IMR-90 (cell line): ENCODE data around the gene IKBIP. TPM values are rescaled to one million over a fixed set of nuclear protein-coding genes. Genes with fewer than 3 reads are reported as not detected.

Source experiments
- ATAC-seq: fragments of 200-7000 bp; cut with Tn5 transposase; 2 replicates; pipeline ENCODE4 v1.9.1; 2020; ENCODE audit warnings: low read depth, mild to moderate bottlenecking, moderate library complexity
- BruUV-seq: library from RNA; stranded (reverse); fragments of 400-500 nt; replicated peaks from 2 replicates; lab custom pipeline; 2021; lab: Mats Ljungman, UMichigan
- CTCF ChIA-PET: fragments of 300-600 bp; formaldehyde crosslinking; extraction: SDS; loops from one replicate; lab custom pipeline; 2021; ENCODE audit warnings: antibody characterized with exemption; lab: Yijun Ruan, JAX
- POLR2A ChIA-PET: fragments of 300-600 bp; sonication (Branson Sonifier 250); formaldehyde crosslinking; loops from one replicate; lab custom pipeline; 2022; ENCODE audit warnings: antibody characterized with exemption; ENCODE audit not compliant: unreplicated experiment; lab: Charles Lee
- DNase-seq: peaks from one replicate; pipeline ENCODE4 v3.0.0; 2013
- H2AFZ ChIP-seq: replicated peaks from 2 replicates; pipeline ENCODE3; 2013; ENCODE audit warnings: low read length, mild to moderate bottlenecking; ENCODE audit not compliant: poor library complexity
- H2AK5ac ChIP-seq: 2 replicates; pipeline ENCODE4 v1.6.1; 2013; ENCODE audit warnings: low read depth, low read length, inconsistent platforms
- H2AK9ac ChIP-seq: replicated peaks from 2 replicates; pipeline ENCODE3; 2013; ENCODE audit warnings: mild to moderate bottlenecking, low read depth, low read length, moderate library complexity; ENCODE audit not compliant: poor library complexity
- H2BK120ac ChIP-seq: 2 replicates; pipeline ENCODE4 v1.6.1; 2013; ENCODE audit warnings: low read depth, low read length, inconsistent platforms
- H2BK15ac ChIP-seq: 3 replicates; pipeline ENCODE4 v1.6.1; 2013; ENCODE audit warnings: low read depth, low read length, inconsistent platforms
- H2BK20ac ChIP-seq: 2 replicates; pipeline ENCODE4 v1.6.1; 2013; ENCODE audit warnings: low read depth, mild to moderate bottlenecking, inconsistent platforms, low read length, moderate library complexity
- H2BK5ac ChIP-seq: 2 replicates; pipeline ENCODE4 v1.6.1; 2013; ENCODE audit warnings: mild to moderate bottlenecking, low read depth, low read length, inconsistent platforms; ENCODE audit not compliant: poor library complexity, severe bottlenecking
- H3K14ac ChIP-seq: replicated peaks from 2 replicates; pipeline ENCODE4 v1.6.1; 2013; ENCODE audit warnings: low read depth, low read length, inconsistent platforms
- H3K18ac ChIP-seq: 2 replicates; pipeline ENCODE4 v1.6.1; 2013; ENCODE audit warnings: low read depth, low read length, control low read depth
- H3K23ac ChIP-seq: 2 replicates; pipeline ENCODE4 v1.6.1; 2013; ENCODE audit warnings: low read depth, low read length, inconsistent platforms
- H3K27ac ChIP-seq: 2 replicates; pipeline ENCODE4 v1.5.1; 2013; ENCODE audit warnings: mild to moderate bottlenecking, control low read depth, low read length; ENCODE audit not compliant: insufficient read depth
- H3K27me3 ChIP-seq: 2 replicates; pipeline ENCODE4 v1.6.1; 2013; ENCODE audit warnings: low read length; ENCODE audit not compliant: control insufficient read depth, insufficient read depth
- H3K36me3 ChIP-seq: 2 replicates; pipeline ENCODE4 v1.6.1; 2013; ENCODE audit warnings: low read length, mixed read lengths; ENCODE audit not compliant: control insufficient read depth, insufficient read depth
- H3K4ac ChIP-seq: 2 replicates; pipeline ENCODE4 v1.6.1; 2013; ENCODE audit warnings: low read depth, low read length, inconsistent platforms
- H3K4me1 ChIP-seq: 2 replicates; pipeline ENCODE4 v1.6.1; 2013; ENCODE audit warnings: low read length, mixed read lengths; ENCODE audit not compliant: control insufficient read depth, insufficient read depth
- H3K4me2 ChIP-seq: 2 replicates; pipeline ENCODE4 v1.6.1; 2013; ENCODE audit warnings: low read depth, mild to moderate bottlenecking, control low read depth, low read length, moderate library complexity
- H3K4me3 ChIP-seq: 2 replicates; pipeline ENCODE4 v1.5.1; 2013; ENCODE audit warnings: low read depth, mild to moderate bottlenecking, control low read depth, low read length, moderate library complexity; ENCODE audit not compliant: insufficient read depth
- H3K56ac ChIP-seq: 2 replicates; pipeline ENCODE4 v1.6.1; 2013; ENCODE audit warnings: low read length, inconsistent platforms; ENCODE audit not compliant: insufficient read depth; ENCODE audit errors: extremely low read depth
- H3K79me1 ChIP-seq, 2 experiments: 2 replicates each; pipeline ENCODE4 v1.6.1; 2013; ENCODE audit warnings: low read length in 2 of 2, inconsistent platforms in 1 of 2, low read depth in 1 of 2
- H3K9ac ChIP-seq: 2 replicates; pipeline ENCODE4 v1.6.1; 2013; ENCODE audit warnings: low read depth, low read length, control low read depth
- H3K9me1 ChIP-seq: 2 replicates; pipeline ENCODE4 v1.6.1; 2013; ENCODE audit warnings: low read length, inconsistent platforms; ENCODE audit not compliant: insufficient read depth
- H3K9me3 ChIP-seq: 2 replicates; pipeline ENCODE4 v1.6.1; 2013; ENCODE audit warnings: low read length; ENCODE audit not compliant: control insufficient read depth, insufficient read depth
- H4K20me1 ChIP-seq: 2 replicates; pipeline ENCODE4 v1.6.1; 2013; ENCODE audit warnings: low read length, inconsistent platforms; ENCODE audit not compliant: insufficient read depth
- H4K5ac ChIP-seq: 2 replicates; pipeline ENCODE4 v1.6.1; 2013; ENCODE audit warnings: mild to moderate bottlenecking, low read depth, low read length, control low read depth
- H4K8ac ChIP-seq, 2 experiments: 2 replicates each; pipeline ENCODE4 v1.6.1; 2013; ENCODE audit warnings: low read depth in 2 of 2, low read length in 2 of 2, control low read depth in 1 of 2, inconsistent platforms in 1 of 2
- H4K91ac ChIP-seq: 2 replicates; pipeline ENCODE4 v1.6.1; 2013; ENCODE audit warnings: low read depth, low read length, inconsistent platforms; ENCODE audit not compliant: insufficient read depth
- ELK1 ChIP-seq: fragments of 150-350 bp; IDR thresholded peaks from 2 replicates; pipeline ENCODE4 v1.6.1; 2016; ENCODE audit warnings: low read depth, mild to moderate bottlenecking, low read length, moderate library complexity, borderline replicate concordance
- MAZ ChIP-seq: IDR thresholded peaks from 2 replicates; pipeline ENCODE4 v1.6.1; 2012; ENCODE audit warnings: low read depth, mild to moderate bottlenecking, low read length, improper control_type of control experiment, moderate library complexity, borderline replicate concordance
- RAD21 ChIP-seq: IDR thresholded peaks from 2 replicates; pipeline ENCODE4 v1.6.1; 2012; ENCODE audit warnings: low read length, improper control_type of control experiment
- SMC3 ChIP-seq: fragments of 150-350 bp; IDR thresholded peaks from 2 replicates; pipeline ENCODE4 v1.6.1; 2016; ENCODE audit warnings: low read depth, mild to moderate bottlenecking, antibody characterized with exemption, low read length, moderate library complexity
- dilution Hi-C: fragments of 300-500 bp; cut with HindIII; formaldehyde crosslinking; loops from one replicate; pipeline ENCODE4 v1.14.3; 2018; ENCODE audit warnings: low sequenced_read_pairs; ENCODE audit not compliant: unreplicated experiment
- in situ Hi-C: fragments of 300-500 bp; cut with MboI; formaldehyde crosslinking; loops from 3 replicates; pipeline ENCODE4 v1.14.3; 2019; ENCODE audit warnings: low sequenced_read_pairs, inconsistent platforms, mixed read lengths
- intact Hi-C: fragments of 100-400 bp; cut with micrococcal nuclease; formaldehyde crosslinking; loops from 2 replicates; pipeline ENCODE4 v1.10.0; 2022
- polyA plus RNA-seq, 3 experiments: library from polyadenylated mRNA; depleted of rRNA; stranded (reverse); fragments of >200 nt; gene quantifications; 2 replicates each; pipeline ENCODE4 v1.2.3, GENCODE V29; 2012; ENCODE audit warnings: low replicate concordance in 1 of 3
- total RNA-seq: library from RNA; depleted of rRNA; stranded (reverse); fragments of >200 nt; gene quantifications from 2 replicates; pipeline ENCODE4 v1.2.3, GENCODE V29; 2012

IKBIP gene
- total and polyA plus RNA-seq, 2 of the 4 experiments (the other 2 are of a cell fraction), result 37.1 to 52.7 TPM

- H3K23ac ChIP-seq, result no peak overlapping the region
- H3K27ac ChIP-seq, result no peak overlapping the region
- peaks cover 2 to 10% of the 10 kb centered on the region in 2 experiments for H3K79me1 ChIP-seq
- H2BK120ac ChIP-seq, result no peak overlapping the region
- no peak overlapping the region for H2BK5ac ChIP-seq
- TF ChIP-seq RAD21, result no peak
- no peak for TF ChIP-seq MAZ
- no peak for TF ChIP-seq SMC3
- no peak for TF ChIP-seq ELK1
- H2BK20ac ChIP-seq, result no peak overlapping the region
- in situ Hi-C loops (no loop called here), dilution Hi-C loops (no loop called here), intact Hi-C loops (no loop called here)
- no peak for ATAC-seq
- H4K5ac ChIP-seq, result no peak overlapping the region
- no peak overlapping the region for H2AK9ac ChIP-seq
- H4K91ac ChIP-seq, result no peak overlapping the region
- H3K4me1 ChIP-seq, result no peaks in the 10 kb centered on the region
- no peak overlapping the region for H2AFZ ChIP-seq
- TSS peak; percentile 24 for BruUV-seq
- POLR2A ChIA-PET, result no interaction called here
- H2BK15ac ChIP-seq, result no peak overlapping the region
- H3K4ac ChIP-seq, result no peak overlapping the region
- no peaks in the 10 kb centered on the region for H3K9me1 ChIP-seq
- H3K9ac ChIP-seq, result no peak overlapping the region
- no peak overlapping the region for H2AK5ac ChIP-seq
- no peaks in the 10 kb centered on the region for H4K20me1 ChIP-seq
- DNase-seq, result no peak
- no peak overlapping the region for H3K4me2 ChIP-seq
- CTCF ChIA-PET, result interaction anchor here (0.7 kb wide), 1 partner anchor 24 kb away, joined by 3 read pairs; no protein-coding TSS in a partner anchor
- H4K8ac ChIP-seq, result no peak overlapping the region
- H3K14ac ChIP-seq, result no peak overlapping the region
- H3K4me3 ChIP-seq, result no peak overlapping the region
- peaks cover 32% of the 10 kb centered on the region for H3K36me3 ChIP-seq
- H3K9me3 ChIP-seq, result no peaks in the 10 kb centered on the region
- H3K56ac ChIP-seq, result no peak overlapping the region
- H3K18ac ChIP-seq, result no peak overlapping the region
- no peaks in the 10 kb centered on the region for H3K27me3 ChIP-seq
Observed at GRCh38 chr12:98674841-98675240, 30.3 kb upstream of the IKBIP start.
